ENCODE results near the gene RHEBL1. TPM values are rescaled to one million over a fixed set of nuclear protein-coding genes. Genes with fewer than 3 reads are reported as not detected.

Gene RHEBL1
- 1 to 10 TPM in 10 of 12 donors, not detected in 2; 1.0 to 2.2 (median 1.6) TPM for polyA plus RNA-seq (ENCODE audit: insufficient read length in 12 of 12)
- long read RNA-seq, donor 1, result 0 reads
- long read RNA-seq, donor 2, partial matches to known transcripts, result 0 of 1 reads
- long read RNA-seq, donor 2, other reads (novel, unspliced or antisense), result 0 of 1 reads
- long read RNA-seq, donor 3, result 0 reads
- long read RNA-seq, donor 4, result 0 reads
- long read RNA-seq, donor 5, result 0 reads
- long read RNA-seq, donor 6, partial matches to known transcripts, result 0 of 1 reads
- long read RNA-seq, donor 6, other reads (novel, unspliced or antisense), result 0 of 1 reads
- long read RNA-seq, donor 7, result 0 reads
- long read RNA-seq, donor 8, partial matches to known transcripts, result 0 of 1 reads
- long read RNA-seq, donor 8, other reads (novel, unspliced or antisense), result 0 of 1 reads
- long read RNA-seq, donor 9, result 0 reads
- long read RNA-seq, donor 10, partial matches to known transcripts, result 0 of 1 reads
- long read RNA-seq, donor 10, other reads (novel, unspliced or antisense), result 0 of 1 reads
- long read RNA-seq, donor 11, result 0 reads

DNA sequence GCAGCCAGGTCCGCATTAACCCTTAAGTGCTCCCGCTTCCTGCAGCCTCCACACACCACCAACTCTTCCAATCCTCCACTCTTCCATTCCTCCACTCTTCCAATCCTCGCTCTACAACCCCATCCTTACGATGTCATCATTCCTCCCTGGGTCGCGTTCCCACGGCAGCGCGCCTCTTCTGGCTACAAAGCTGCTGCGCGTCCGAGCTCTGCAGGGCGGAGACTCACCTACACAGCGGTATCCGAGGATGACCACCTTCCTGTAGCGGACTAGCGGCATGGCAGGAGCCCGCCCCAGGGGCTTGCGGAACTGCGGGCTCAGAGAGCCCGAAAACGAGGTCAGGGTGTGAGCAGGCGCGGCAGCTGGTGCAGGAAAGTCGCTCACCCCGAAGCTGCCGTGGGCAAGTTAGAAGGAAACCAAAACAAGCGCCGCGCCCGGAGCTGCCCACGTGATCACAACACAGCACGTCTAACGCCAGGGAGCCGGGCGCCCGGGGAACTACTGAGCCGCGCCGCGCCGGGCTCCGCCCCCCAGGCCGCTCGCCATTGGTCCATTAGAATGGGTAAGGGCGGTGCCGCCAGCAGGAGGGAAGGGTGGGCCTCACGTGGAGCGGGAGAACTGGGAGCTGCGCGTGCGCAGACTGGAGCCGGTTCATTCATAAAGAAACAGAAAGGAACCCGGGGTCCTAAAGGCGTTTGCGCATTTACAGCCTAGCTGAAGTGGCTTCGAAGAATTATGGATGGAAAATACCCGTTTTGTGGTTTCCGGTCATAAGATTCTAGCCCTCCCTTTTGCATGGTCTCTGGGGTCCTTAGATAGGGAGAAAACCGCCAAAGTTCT, at the start of gene RHEBL1:
Gene RHEBL1 (minus strand): TSS at position 473 of the 840 bp plus-strand sequence. CDS start 194 bp downstream, at position 279.
- DNase-seq, result peak; percentile 96

DNA sequence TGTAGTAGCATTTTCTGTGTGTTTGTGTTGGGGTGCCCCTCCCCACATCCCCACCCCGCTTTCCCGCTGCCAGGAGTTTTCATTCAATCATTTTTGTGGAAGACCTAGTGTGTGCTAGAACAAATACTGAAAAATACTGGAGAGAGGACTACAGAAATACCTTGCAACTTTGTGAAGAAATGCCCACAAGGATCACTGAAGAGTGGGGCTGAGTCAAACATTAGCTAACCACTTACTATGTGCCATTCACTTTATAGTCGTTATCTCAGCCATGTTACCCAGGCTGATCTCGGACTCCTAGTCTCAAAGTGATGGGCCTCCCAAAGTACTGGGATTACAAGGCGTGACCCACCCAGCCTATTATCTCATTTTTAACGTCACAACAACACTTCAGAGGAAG, 41.4 kb upstream of the RHEBL1 start:
- no peak for DNase-seq

DNA sequence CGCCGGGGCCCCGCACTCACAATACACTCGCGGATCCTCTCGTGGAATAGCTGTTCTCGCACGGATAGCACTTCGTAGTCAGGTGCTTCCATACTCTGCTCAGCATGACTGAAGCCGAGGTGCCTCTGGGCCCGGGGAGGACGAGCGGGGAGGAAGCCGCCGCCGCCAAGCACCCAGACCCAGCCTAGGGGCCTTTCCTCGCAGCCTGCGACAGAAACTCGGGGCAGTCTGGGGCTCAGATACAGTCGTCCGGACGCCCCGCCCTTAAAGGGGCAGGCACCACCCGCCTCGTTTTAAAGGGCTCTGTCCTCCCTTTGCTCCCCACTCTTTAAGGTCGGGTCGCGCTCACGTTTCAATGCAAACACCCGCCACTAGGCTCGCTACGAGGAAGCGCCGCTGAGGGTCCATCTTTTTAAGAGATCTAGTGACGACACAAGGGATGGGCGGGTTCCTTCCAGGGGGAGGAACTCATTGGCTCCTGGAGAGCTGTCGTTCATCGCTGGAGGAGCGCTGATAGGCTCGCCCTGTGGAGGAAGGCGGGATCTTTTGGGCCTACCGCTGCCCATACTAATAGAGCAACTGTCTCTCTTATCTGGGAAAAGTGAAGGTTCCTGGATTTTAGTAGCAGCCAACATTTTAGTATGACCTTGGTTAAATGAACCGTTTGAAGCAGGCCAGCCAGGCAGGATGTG, 40.8 kb upstream of the RHEBL1 start, which contains the start of gene LMBR1L:
Gene LMBR1L (minus strand): TSS at position 384 of the 692 bp plus-strand sequence. CDS start 292 bp downstream, at position 92.
- DNase-seq, result peak; percentile 99

GRCh38 chr12:49109641-49110463, 40.1 kb upstream of the RHEBL1 start:
- no peak for DNase-seq

DNA sequence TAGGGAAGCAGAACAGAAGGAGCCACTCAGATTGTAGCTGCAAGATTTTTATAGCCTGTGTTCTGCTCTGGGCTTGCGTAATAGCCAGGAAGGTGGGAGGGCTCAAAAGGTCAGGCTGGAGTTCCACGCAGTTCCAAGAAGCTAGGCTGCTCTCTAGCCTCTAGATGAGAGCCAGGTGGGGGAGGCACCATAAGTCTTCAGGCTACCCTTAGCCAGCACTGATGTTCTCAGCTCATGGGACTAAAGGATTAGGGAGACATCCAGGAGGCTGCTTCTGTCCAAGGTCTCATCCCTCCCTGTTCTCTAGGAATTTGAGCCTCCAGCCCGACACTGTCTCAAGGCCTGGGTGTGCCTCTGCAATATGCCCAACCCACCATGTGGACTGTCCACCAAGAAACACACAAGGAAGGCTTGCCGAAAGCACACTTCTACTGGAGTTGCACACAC, 39.2 kb upstream of the RHEBL1 start:
- no peak for DNase-seq

GRCh38 chr12:49105504-49106084, 35.8 kb upstream of the RHEBL1 start:
- no peak for DNase-seq

GRCh38 chr12:49104822-49105221, 35.0 kb upstream of the RHEBL1 start:
- DNase-seq, result no peak

DNA sequence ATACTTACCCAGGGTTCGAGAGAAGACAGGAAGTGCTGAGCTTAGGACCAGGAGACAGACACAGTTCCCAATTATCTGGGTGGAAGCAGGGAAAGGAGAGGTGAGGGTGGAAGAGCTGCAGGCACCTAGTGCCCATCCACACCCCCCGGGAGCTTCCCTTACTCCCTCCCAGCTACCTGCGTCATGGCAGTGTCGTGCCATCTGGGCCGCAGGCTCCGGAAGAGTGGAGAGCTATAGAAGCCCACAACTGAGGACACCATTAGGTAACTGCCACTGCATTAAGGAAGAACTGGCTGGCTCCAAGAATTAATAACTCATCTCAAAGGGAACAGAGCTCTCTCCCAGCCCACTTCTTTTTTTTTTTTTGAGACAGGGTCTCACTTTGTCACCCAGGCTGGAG, 30.6 kb upstream of the RHEBL1 start:
- DNase-seq, result no peak

DNA sequence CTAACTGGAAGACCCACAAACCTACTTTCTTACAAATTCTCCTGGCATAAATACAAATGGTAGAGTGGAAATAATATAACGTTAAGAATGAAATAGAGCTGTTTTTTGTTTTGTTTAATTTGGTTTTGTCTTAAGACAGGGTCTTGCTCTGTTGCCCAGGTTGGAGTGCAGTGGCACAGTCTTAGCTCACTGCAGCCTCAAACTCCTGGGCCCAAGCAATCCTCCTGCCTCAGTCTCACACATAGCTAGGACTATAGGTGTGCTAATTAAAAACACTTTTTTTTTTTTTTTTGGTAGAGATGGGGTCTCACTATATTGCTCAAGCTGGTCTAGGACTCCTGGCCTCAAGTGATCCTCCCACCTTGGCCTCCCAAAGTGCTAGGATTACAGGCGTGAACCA, 28.9 kb upstream of the RHEBL1 start:
- DNase-seq, result no peak

DNA sequence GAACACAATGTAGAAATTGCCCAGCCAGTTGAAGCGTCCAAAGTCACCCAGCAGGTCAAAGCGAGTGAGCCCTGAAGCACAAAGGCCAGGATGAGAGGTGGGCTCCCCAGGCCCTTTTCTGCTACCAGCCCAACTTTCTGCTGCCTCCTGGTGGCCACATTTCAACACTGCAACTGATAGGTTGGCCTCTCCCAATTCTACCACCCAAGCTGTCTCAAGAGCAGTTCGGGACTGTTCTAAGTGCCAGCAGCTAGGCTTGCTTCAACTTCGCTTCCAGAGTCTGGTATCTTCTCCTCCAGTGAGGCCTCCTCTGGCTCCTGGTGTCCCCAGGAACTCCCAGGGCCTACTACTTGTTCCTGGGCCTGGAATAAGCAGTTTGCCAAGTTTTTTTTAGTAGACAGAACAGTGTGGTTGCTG, 28.3 kb upstream of the RHEBL1 start:
- DNase-seq, result no peak

GRCh38 chr12:49097381-49097780, 27.6 kb upstream of the RHEBL1 start:
- DNase-seq, result no peak

DNA sequence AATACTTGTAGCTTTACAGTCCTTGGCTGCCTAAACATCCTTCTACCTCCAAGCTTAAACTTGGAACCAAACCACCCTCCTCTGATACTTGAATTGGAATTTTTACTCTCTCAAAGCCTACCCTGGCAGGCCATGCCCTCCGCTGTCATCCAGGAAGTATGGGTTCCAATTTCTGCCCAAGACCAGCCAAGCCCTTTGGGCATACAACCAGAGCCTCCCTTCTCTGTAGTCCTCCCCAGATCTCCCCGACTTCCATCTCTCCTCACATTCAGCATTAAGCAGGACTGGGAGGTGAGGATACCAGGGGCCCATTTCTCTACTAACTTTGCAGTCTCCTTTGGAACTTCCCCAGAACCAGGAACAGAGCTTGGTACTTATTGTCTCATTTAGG, 25.2 kb upstream of the RHEBL1 start:
- DNase-seq, result no peak

DNA sequence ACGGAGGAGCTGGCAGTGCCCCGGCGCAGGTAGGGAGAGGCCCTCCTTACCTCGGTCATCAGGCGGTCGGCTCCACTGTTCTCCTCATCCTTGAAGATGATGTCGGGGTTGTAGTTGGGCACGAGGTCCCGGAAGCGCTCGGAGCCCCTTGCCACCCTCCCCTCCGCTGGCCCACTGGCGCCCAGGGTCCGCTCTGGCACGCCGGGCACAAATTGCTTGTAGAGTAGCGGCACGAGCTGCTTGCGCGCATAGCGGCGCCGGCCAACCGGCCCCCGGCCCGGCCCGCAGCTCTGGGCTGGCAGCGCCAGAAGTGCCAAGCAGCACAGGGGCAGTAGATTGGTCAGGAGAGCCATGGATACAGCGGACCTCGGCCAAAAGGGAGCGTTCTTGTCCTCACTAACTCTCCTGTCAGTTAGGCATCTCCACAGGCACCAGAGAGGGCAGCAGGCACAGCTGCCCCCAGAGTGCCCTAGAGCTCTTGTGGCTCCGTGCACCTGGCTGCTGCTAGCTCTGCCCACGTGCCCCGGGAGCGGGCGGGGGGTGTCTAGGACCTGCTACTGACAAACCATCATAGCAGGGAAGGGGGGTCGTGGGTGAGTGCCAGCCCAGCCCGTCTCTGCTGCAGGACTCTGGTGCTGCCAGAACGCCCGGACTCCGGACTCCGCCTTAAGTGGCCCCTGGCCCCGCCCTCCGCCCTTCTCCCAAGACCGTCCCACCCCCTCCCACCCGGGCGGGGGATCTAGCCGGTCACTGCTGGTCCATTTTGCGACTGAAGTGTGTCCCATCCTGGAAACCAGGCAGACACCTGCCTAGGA, 24.6 kb upstream of the RHEBL1 start, which contains the start of gene DHH:
Gene DHH (minus strand): TSS at position 642 of the 815 bp plus-strand sequence. CDS start 289 bp downstream, at position 353.
- no peak for DNase-seq

DNA sequence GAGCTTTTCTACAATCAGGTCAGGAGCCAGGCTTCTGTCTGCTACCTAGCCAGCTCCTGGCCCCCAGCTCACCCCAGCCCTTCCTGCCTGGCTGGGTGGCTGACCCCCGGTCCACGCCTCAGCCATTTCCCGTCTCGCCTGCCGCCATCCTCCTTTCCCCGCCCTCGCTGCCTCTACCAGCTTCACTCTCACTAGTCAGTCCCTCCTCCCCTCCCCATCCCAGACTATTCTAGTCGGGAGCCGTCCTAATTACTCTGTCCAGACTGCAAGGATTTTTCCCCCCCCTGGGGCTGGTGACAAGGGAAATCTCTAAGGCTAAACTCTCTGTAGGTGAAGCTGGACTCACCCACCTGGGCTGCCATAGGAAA, 24.0 kb upstream of the RHEBL1 start:
- DNase-seq, result no peak

DNA sequence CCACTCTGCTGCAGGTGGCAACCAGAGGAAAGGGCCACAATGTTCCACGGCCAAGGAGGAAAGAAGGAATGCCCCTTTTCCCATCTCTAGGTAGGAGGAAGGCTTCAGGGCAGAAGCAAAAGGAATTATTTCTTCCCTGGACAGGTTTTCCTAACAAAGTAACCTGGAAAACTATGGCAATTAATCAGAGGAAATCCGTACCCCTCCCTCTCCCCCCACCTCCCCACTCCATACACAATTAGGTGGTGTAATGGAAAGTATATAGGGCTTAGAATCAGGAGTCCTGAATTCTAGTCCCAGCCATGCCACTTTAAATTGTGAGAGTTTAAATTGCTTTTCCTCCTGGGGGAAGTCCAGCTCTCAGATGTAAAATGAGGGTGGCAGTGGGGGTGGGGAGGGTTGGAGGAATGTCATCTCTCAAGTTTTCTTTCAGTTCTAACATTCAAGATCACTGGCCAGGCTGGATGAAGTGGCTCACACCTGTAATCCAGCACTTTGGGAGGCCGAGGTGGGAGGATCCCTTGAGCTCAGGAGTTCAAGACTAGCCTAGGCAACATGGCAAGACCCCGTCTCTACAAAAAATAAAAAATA, 23.1 kb upstream of the RHEBL1 start:
- DNase-seq, result no peak

DNA sequence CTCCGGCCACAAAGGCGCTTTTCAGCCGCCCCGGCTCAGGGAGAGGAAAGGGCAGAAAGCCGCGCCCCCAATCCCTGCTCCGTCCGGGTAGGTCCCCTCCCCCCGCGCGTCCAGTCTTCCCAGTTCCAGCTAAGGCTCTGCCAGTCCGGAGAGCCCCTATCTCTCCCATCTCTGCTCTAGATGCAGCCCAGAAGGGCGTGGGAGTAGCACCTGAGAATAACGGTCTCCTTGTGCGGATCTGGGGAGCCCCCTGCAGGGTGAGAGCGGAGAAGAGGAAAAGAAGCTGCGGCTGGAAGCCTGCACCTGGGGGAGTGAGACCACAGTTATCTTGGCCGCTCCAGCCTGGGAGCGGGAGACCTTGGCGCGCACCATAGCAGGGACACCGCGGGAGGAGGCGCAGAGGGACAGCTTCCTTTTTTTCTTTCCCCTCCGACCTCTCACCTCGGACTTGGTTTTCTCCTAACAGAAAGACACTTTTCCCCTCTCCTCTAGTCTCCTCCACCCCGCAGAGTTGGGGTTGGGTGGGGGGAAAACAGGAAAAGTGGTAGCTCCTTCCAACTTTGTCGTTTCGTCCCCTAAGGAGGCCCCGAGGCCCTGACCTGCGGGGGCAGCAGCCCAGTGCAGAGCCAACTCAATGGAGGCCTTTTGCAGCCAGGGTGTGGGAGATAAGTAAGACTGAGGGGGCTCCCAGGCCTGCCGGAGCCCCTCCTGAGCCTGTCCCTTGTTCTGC, 22.5 kb upstream of the RHEBL1 start:
- no peak for DNase-seq

DNA sequence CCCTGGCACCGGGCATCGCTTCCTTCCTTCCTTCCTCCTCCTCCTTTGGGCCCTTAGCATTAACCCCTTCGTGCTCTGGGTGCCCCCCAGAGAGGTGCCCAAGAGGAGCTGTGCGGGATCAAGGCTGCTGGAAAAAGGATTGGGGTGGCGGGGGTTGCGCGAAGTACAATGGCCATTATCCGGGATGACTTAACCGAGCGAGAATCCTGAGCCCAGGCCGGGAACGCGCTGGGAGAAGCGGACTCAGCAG, 22.0 kb upstream of the RHEBL1 start:
- no peak for DNase-seq

DNA sequence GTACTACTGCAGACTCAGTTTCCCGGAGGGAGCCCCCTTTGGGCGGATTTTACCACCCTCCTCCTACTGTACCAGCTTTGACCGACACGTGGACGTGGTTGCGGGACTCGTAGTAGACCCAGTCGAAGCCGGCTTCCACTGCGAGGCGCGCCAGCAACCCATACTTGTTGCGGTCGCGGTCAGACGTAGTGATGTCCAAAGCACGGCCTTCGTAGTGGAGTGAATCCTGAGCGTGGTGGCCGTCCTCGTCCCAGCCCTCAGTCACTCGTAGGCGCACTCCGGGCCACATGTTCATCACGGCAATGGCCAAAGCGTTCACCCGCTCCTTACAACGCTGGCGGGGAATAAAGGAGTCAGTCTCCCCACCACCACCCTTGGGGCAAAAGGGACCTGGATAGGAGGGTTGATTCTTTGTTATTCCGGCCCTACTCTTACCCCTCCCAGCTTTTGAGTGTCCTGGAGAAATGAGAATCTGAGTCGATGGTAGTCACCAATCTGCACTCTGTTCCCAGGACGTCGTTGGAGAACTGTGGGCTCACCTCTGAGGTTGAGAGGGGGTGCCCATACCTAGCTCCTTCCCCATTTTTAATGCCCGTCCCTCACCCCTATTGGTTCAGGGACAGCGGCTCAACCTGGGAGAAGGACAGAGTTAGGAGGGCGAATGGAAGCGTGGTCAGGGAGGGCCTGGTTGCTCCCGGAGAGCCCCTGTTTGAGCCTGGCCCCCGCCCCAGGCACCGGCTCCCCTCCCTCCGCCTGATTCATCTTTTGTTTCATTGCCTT, 21.5 kb upstream of the RHEBL1 start:
- DNase-seq, result no peak

Measured in muscle of arm (tissue), 14 donors.